GM23248 (cell line): ENCODE data around the gene ABLIM2. TPM values are rescaled to one million over a fixed set of nuclear protein-coding genes. Genes with fewer than 3 reads are reported as not detected.

Experiments
- DNase-seq: peaks from one replicate; pipeline ENCODE4 v3.0.0-alpha.2; 2015
- H2AFZ ChIP-seq: fragments of 200-600 bp; sonication (generic); 2 replicates; pipeline ENCODE4 v1.6.1; 2016; ENCODE audit warnings: antibody characterized with exemption
- H3F3A ChIP-seq: fragments of 200-600 bp; sonication (generic); 2 replicates; pipeline ENCODE4 v1.6.1; 2016; ENCODE audit warnings: mild to moderate bottlenecking, antibody characterized with exemption, mixed run types; ENCODE audit not compliant: insufficient read depth
- H3K27ac ChIP-seq: fragments of 200-600 bp; sonication (generic); 2 replicates; pipeline ENCODE4 v1.5.1; 2016; ENCODE audit warnings: mild to moderate bottlenecking
- H3K27me3 ChIP-seq: fragments of 200-600 bp; sonication (generic); replicated peaks from 2 replicates; pipeline ENCODE4 v1.6.1; 2016; ENCODE audit warnings: mild to moderate bottlenecking; ENCODE audit not compliant: insufficient read depth
- H3K36me3 ChIP-seq: fragments of 200-600 bp; sonication (generic); 2 replicates; pipeline ENCODE4 v1.6.1; 2016; ENCODE audit warnings: low read depth, mild to moderate bottlenecking
- H3K4me1 ChIP-seq: fragments of 200-600 bp; sonication (generic); 2 replicates; pipeline ENCODE4 v1.6.1; 2016; ENCODE audit warnings: mild to moderate bottlenecking; ENCODE audit not compliant: insufficient read depth
- H3K4me2 ChIP-seq: fragments of 200-600 bp; sonication (generic); one replicate; pipeline ENCODE4 v1.6.1; 2016; ENCODE audit warnings: mild to moderate bottlenecking; ENCODE audit not compliant: unreplicated experiment
- H3K4me3 ChIP-seq: fragments of 200-600 bp; sonication (generic); 2 replicates; pipeline ENCODE4 v1.5.1; 2016; ENCODE audit warnings: mild to moderate bottlenecking
- H3K79me2 ChIP-seq: fragments of 200-600 bp; sonication (generic); 2 replicates; pipeline ENCODE4 v1.6.1; 2016; ENCODE audit warnings: mild to moderate bottlenecking; ENCODE audit not compliant: insufficient read depth
- H3K9ac ChIP-seq: fragments of 200-600 bp; sonication (generic); 2 replicates; pipeline ENCODE4 v1.6.1; 2016; ENCODE audit warnings: mild to moderate bottlenecking
- H3K9me2 ChIP-seq: fragments of 200-600 bp; sonication (generic); 2 replicates; pipeline ENCODE4 v1.6.1; 2016; ENCODE audit warnings: mixed run types, mild to moderate bottlenecking, moderate library complexity; ENCODE audit not compliant: insufficient read depth
- H3K9me3 ChIP-seq: fragments of 200-600 bp; sonication (generic); one replicate; pipeline ENCODE4 v1.6.1; 2017; ENCODE audit warnings: low read depth
- H4K20me1 ChIP-seq: fragments of 200-600 bp; sonication (generic); 2 replicates; pipeline ENCODE4 v1.6.0; 2016; ENCODE audit not compliant: insufficient read depth
- EZH2 ChIP-seq: fragments of 200-600 bp; sonication (generic); IDR thresholded peaks from 2 replicates; pipeline ENCODE4 v1.6.1; 2018; ENCODE audit warnings: antibody characterized with exemption, mild to moderate bottlenecking; ENCODE audit not compliant: insufficient read depth, poor library complexity, severe bottlenecking
- EZH2phosphoT487 ChIP-seq: fragments of 200-600 bp; sonication (generic); IDR thresholded peaks from 2 replicates; pipeline ENCODE4 v1.6.1; 2018; ENCODE audit warnings: antibody characterized with exemption, moderate library complexity, mild to moderate bottlenecking, low read depth; ENCODE audit not compliant: insufficient read depth
- WGBS, 2 experiments: methylation state at CpG; one replicate each; pipeline ENCODE4 v1.1.6; 2015 to 2017; ENCODE audit warnings: low lambda C conversion rate in 2 of 2, low coverage in 1 of 2; ENCODE audit errors: missing lambda C conversion rate in 2 of 2; 5-methylcytosine and 5-hydroxymethylcytosine counted together
- in situ Hi-C: fragments of 300-500 bp; cut with MboI; formaldehyde crosslinking; loops from 2 replicates; pipeline ENCODE4 v1.15.0; 2020
- polyA plus RNA-seq: library from polyadenylated mRNA; unstranded; fragments of >200 nt; fragmentation: Nextera tagmentation; extraction: Ambion mirVana; gene quantifications from 2 replicates; pipeline ENCODE4 v1.2.1, GENCODE V29; 2016
- total RNA-seq: library from RNA; depleted of rRNA; stranded (reverse); fragments of >200 nt; shearing (Covaris generic); gene quantifications from 2 replicates; pipeline ENCODE4 v1.2.3, GENCODE V29; 2014

Gene ABLIM2
- total and polyA plus RNA-seq, 2 experiments from 2014 or later: not detected

- H3K4me1 ChIP-seq: no peaks in the 10 kb centered on the region
- no peak overlapping the region for H3K4me2 ChIP-seq
- H4K20me1 ChIP-seq: no peaks in the 10 kb centered on the region
- no peak overlapping the region for H3K4me3 ChIP-seq
- no peaks in the 10 kb centered on the region for H3K79me2 ChIP-seq
- no peak overlapping the region for H3K27ac ChIP-seq
- no peak overlapping the region for H2AFZ ChIP-seq
- H3K9me3 ChIP-seq: no peaks in the 10 kb centered on the region
- in situ Hi-C loops: no loop called here
- no peak for DNase-seq
- 69 to 75% methylated on average over 7 to 8 of the region's 8 CpGs for WGBS, 2 experiments
- H3K36me3 ChIP-seq: no peaks in the 10 kb centered on the region
- H3K9me2 ChIP-seq: no peaks in the 10 kb centered on the region
- peaks cover 10% of the 10 kb centered on the region; the same call in 1 of the 2 replicates for H3K27me3 ChIP-seq
- no peak for TF ChIP-seq EZH2phosphoT487
- TF ChIP-seq EZH2: no peak
- no peak overlapping the region for H3K9ac ChIP-seq
- H3F3A ChIP-seq: no peaks in the 10 kb centered on the region
These were observed 160.2 kb downstream of the ABLIM2 start for GRCh38 chr4:7998447-7998846.

- H3K4me3 ChIP-seq: no peak overlapping the region
- peaks cover 7% of the 10 kb centered on the region; the same call in 1 of the 2 replicates for H3K27me3 ChIP-seq
- no peaks in the 10 kb centered on the region for H3K9me2 ChIP-seq
- H3K9ac ChIP-seq: no peak overlapping the region
- H3K36me3 ChIP-seq: no peaks in the 10 kb centered on the region
- H3K4me1 ChIP-seq: no peaks in the 10 kb centered on the region
- H2AFZ ChIP-seq: no peak overlapping the region
- no peak overlapping the region for H3K27ac ChIP-seq
- in situ Hi-C loops: no loop called here
- H3K9me3 ChIP-seq: no peaks in the 10 kb centered on the region
- WGBS, 2 experiments: 66 to 87% methylated on average over 4 to 6 of the region's 6 CpGs
- H3K79me2 ChIP-seq: no peaks in the 10 kb centered on the region
- H3F3A ChIP-seq: no peaks in the 10 kb centered on the region
- DNase-seq: no peak
- H4K20me1 ChIP-seq: no peaks in the 10 kb centered on the region
- no peak overlapping the region for H3K4me2 ChIP-seq
- TF ChIP-seq EZH2 (no peak), EZH2phosphoT487 (no peak)
These were observed 162.7 kb downstream of the ABLIM2 start for GRCh38 chr4:7995866-7996265.

GRCh38 chr4:7995135-7995534 is 163.5 kb downstream of the ABLIM2 start:
- H3K79me2 ChIP-seq: no peaks in the 10 kb centered on the region
- no peak overlapping the region for H2AFZ ChIP-seq
- 69% methylated on average over 7 of the region's 7 CpGs for WGBS, 2 experiments
- H3K4me3 ChIP-seq: no peak overlapping the region
- H3K9me2 ChIP-seq: no peaks in the 10 kb centered on the region
- no peaks in the 10 kb centered on the region for H4K20me1 ChIP-seq
- H3K27me3 ChIP-seq: peaks cover 2% of the 10 kb centered on the region; the same call in 1 of the 2 replicates
- H3F3A ChIP-seq: no peaks in the 10 kb centered on the region
- no peaks in the 10 kb centered on the region for H3K4me1 ChIP-seq
- no peak for DNase-seq
- TF ChIP-seq EZH2: no peak
- TF ChIP-seq EZH2phosphoT487: no peak
- H3K4me2 ChIP-seq: no peak overlapping the region
- no peak overlapping the region for H3K27ac ChIP-seq
- no peaks in the 10 kb centered on the region for H3K9me3 ChIP-seq
- in situ Hi-C loops: no loop called here
- no peak overlapping the region for H3K9ac ChIP-seq
- H3K36me3 ChIP-seq: no peaks in the 10 kb centered on the region

GRCh38 chr4:7993671-7994070 is 164.9 kb downstream of the ABLIM2 start:
- Histone ChIP-seq H3K36me3 (no peaks in the 10 kb centered on the region), H3F3A (no peaks in the 10 kb centered on the region), H3K4me3 (no peak overlapping the region), H3K79me2 (no peaks in the 10 kb centered on the region), H3K9me3 (no peaks in the 10 kb centered on the region), H3K4me2 (no peak overlapping the region), H4K20me1 (no peaks in the 10 kb centered on the region), H3K27me3 (no peaks in the 10 kb centered on the region; the same call in 1 of the 2 replicates), H3K4me1 (peaks cover 2% of the 10 kb centered on the region; the same call in 1 of the 2 replicates), H3K9me2 (no peaks in the 10 kb centered on the region), H2AFZ (no peak overlapping the region), H3K9ac (no peak overlapping the region), H3K27ac (no peak overlapping the region)
- WGBS, 2 experiments: 38 to 47% methylated on average over 6 of the region's 6 CpGs
- DNase-seq: no peak
- no peak for TF ChIP-seq EZH2phosphoT487
- no peak for TF ChIP-seq EZH2
- in situ Hi-C loops: no loop called here

GRCh38 chr4:7992846-7993245 is 165.8 kb downstream of the ABLIM2 start:
- Histone ChIP-seq H3K36me3 (no peaks in the 10 kb centered on the region), H3K79me2 (no peaks in the 10 kb centered on the region), H4K20me1 (no peaks in the 10 kb centered on the region), H3K9ac (no peak overlapping the region), H3K9me3 (no peaks in the 10 kb centered on the region), H3K27me3 (no peaks in the 10 kb centered on the region; the same call in 1 of the 2 replicates), H3K9me2 (no peaks in the 10 kb centered on the region), H2AFZ (no peak overlapping the region), H3K27ac (no peak overlapping the region), H3F3A (no peaks in the 10 kb centered on the region; the same call in 1 of the 2 replicates), H3K4me2 (no peak overlapping the region), H3K4me1 (peaks cover 10% of the 10 kb centered on the region), H3K4me3 (no peak overlapping the region)
- in situ Hi-C loops: no loop called here
- TF ChIP-seq EZH2 (no peak), EZH2phosphoT487 (no peak)
- 77 to 84% methylated on average over 11 of the region's 11 CpGs for WGBS, 2 experiments
- DNase-seq: no peak
